ENCODE results near the gene NTN3. TPM values are rescaled to one million over a fixed set of nuclear protein-coding genes. Genes with fewer than 3 reads are reported as not detected.

NTN3 gene
- total and polyA plus RNA-seq, 8 donors: 0.07 to 0.22 (median 0.09) TPM; not detected in 3

GRCh38 chr16:2456551-2457153 lies 14.4 kb upstream of the NTN3 start:
- Histone ChIP-seq H3K36me3 (no peaks in the 10 kb centered on the region), H3K27ac (no peak overlapping the region), H3K27me3 (no peaks in the 10 kb centered on the region), H3K9me3 (no peaks in the 10 kb centered on the region), H3K4me1 (peaks cover 0 to 8% (median 0%) of the 10 kb centered on the region in 3 donors), H3K4me3 (no peak overlapping the region)
- no peak for TF ChIP-seq CTCF (IDR thresholded peaks at IDR 0.05)
- no peak for DNase-seq
- intact Hi-C loops (cut with DNase I): no loop called here
- WGBS, 2 donors: 95 to 96% methylated on average over 21 of the region's 21 CpGs
- ATAC-seq: no peak
- no peak for FAIRE-seq

- no peak for TF ChIP-seq CTCF (IDR thresholded peaks at IDR 0.05)
- no peak for FAIRE-seq
- no peaks in the 10 kb centered on the region for H3K36me3 ChIP-seq
- WGBS, 2 donors: 84 to 87% methylated on average over 13 of the region's 13 CpGs
- ATAC-seq: no peak
- no peak overlapping the region for H3K27ac ChIP-seq
- H3K9me3 ChIP-seq: no peaks in the 10 kb centered on the region
- no peaks in the 10 kb centered on the region for H3K27me3 ChIP-seq
- H3K4me3 ChIP-seq: no peak overlapping the region
- DNase-seq: no peak
- peaks cover 0 to 8% (median 0%) of the 10 kb centered on the region in 3 donors for H3K4me1 ChIP-seq
- intact Hi-C loops (cut with DNase I): no loop called here
These were observed 13.8 kb upstream of the NTN3 start for GRCh38 chr16:2457267-2457666.

GRCh38 chr16:2457946-2458345 lies 13.2 kb upstream of the NTN3 start:
- 76 to 77% methylated on average over 7 of the region's 7 CpGs for WGBS, 2 donors

GRCh38 chr16:2458887-2459646 lies 12.0 kb upstream of the NTN3 start:
- Histone ChIP-seq H3K27me3 (no peaks in the 10 kb centered on the region), H3K27ac (no peak overlapping the region), H3K4me1 (peaks cover 0 to 8% (median 0%) of the 10 kb centered on the region in 3 donors), H3K9me3 (no peaks in the 10 kb centered on the region), H3K36me3 (no peaks in the 10 kb centered on the region), H3K4me3 (peak overlapping the region; percentile 18 to 67 (median 40))
- FAIRE-seq (no peak), DNase-seq (no peak), ATAC-seq (peak in 2 of 4 donors; percentile 1 to 12)
- TF ChIP-seq CTCF (IDR thresholded peaks at IDR 0.05): no peak
- 23 to 28% methylated on average over 18 of the region's 18 CpGs for WGBS, 2 donors
- intact Hi-C loops (cut with DNase I): no loop called here

More at GRCh38 chr16:2457946-2458345, 13.2 kb upstream of the NTN3 start:
- intact Hi-C loops (cut with DNase I): no loop called here
- Histone ChIP-seq H3K27me3 (no peaks in the 10 kb centered on the region), H3K27ac (no peak overlapping the region), H3K36me3 (no peaks in the 10 kb centered on the region), H3K9me3 (no peaks in the 10 kb centered on the region), H3K4me1 (peaks cover 0 to 8% (median 0%) of the 10 kb centered on the region in 3 donors), H3K4me3 (no peak overlapping the region)
- DNase-seq: no peak
- TF ChIP-seq CTCF (IDR thresholded peaks at IDR 0.05): no peak
- ATAC-seq: no peak
- no peak for FAIRE-seq

Data from pancreas (tissue), 10 donors.